ENCODE results near the gene KRT37.

DNA sequence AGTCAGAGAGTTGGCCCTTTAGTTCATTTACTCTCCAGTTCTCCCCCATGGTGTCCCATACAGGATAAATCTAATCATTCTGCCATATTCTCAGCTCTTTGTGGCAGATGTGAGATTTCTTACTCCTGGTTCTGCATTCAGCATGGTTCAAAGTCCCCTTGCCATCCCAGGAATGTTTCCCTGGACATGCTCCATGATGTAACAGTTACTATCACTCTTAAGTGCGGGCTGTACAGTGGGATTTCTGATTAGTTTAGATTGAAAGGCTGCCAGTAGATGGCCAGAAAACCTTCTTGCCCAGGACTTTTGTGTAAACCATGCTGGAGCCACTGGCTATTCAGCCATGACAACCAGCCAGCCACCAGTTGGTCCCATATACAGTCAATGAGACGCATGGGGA is 10.4 kb downstream of the KRT37 start:
- TF ChIP-seq, protein P1, sequence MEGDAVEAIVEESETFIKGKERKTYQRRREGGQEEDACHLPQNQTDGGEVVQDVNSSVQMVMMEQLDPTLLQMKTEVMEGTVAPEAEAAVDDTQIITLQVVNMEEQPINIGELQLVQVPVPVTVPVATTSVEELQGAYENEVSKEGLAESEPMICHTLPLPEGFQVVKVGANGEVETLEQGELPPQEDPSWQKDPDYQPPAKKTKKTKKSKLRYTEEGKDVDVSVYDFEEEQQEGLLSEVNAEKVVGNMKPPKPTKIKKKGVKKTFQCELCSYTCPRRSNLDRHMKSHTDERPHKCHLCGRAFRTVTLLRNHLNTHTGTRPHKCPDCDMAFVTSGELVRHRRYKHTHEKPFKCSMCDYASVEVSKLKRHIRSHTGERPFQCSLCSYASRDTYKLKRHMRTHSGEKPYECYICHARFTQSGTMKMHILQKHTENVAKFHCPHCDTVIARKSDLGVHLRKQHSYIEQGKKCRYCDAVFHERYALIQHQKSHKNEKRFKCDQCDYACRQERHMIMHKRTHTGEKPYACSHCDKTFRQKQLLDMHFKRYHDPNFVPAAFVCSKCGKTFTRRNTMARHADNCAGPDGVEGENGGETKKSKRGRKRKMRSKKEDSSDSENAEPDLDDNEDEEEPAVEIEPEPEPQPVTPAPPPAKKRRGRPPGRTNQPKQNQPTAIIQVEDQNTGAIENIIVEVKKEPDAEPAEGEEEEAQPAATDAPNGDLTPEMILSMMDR (IDR thresholded peaks at IDR 0.05): no peak
- no peak for TF ChIP-seq POLR2AphosphoS5 (IDR thresholded peaks at IDR 0.05)
- TF ChIP-seq POLR2A (IDR thresholded peaks at IDR 0.05): no peak
- TF ChIP-seq EP300 (IDR thresholded peaks at IDR 0.05): no peak
